Natural killer cell (primary cell): Measurements from ENCODE around the gene TRABD. TPM values are rescaled to one million over a fixed set of nuclear protein-coding genes. Genes with fewer than 3 reads are reported as not detected.

Source experiments
- ATAC-seq, 3 donors: fragments of 150-1000 bp in 2 of 3; fragments of 200-7000 bp in 1 of 3; cut with Tn5 transposase; 1 replicate in 1 of 3; 2 replicates in 2 of 3; pipeline ENCODE4 v1.10.0; 2021; ENCODE audit warnings: mild to moderate bottlenecking in 2 of 3, moderate library complexity in 2 of 3
- DNase-seq, 2 donors: peaks; one replicate each; pipeline versions ENCODE4 v3.0.0 to v3.0.0-alpha.2; 2013 to 2021; ENCODE audit warnings: mixed read lengths in 1 of 2
- H3K27ac ChIP-seq: one replicate; pipeline ENCODE4 v1.5.1; 2013; ENCODE audit warnings: mild to moderate bottlenecking, low read length
- H3K27me3 ChIP-seq: one replicate; pipeline ENCODE4 v1.6.1; 2013; ENCODE audit warnings: low read length; ENCODE audit not compliant: control insufficient read depth, insufficient read depth
- H3K36me3 ChIP-seq: one replicate; pipeline ENCODE4 v1.6.1; 2013; ENCODE audit warnings: low read length; ENCODE audit not compliant: control insufficient read depth, insufficient read depth
- H3K4me1 ChIP-seq: one replicate; pipeline ENCODE4 v1.6.1; 2013; ENCODE audit warnings: low read length; ENCODE audit not compliant: control insufficient read depth, insufficient read depth
- H3K4me3 ChIP-seq: one replicate; pipeline ENCODE4 v1.5.1; 2013; ENCODE audit warnings: low read length
- H3K9me3 ChIP-seq: one replicate; pipeline ENCODE4 v1.6.1; 2013; ENCODE audit warnings: low read length; ENCODE audit not compliant: control insufficient read depth, insufficient read depth
- H3K27ac Mint-ChIP-seq, 2 donors: one replicate each; pipeline ENCODE4 v1.8.0; 2022; ENCODE audit warnings: mild to moderate bottlenecking in 2 of 2, mixed read lengths in 2 of 2, moderate library complexity in 1 of 2
- H3K27me3 Mint-ChIP-seq, 2 donors: one replicate each; pipeline ENCODE4 v1.8.0; 2022; ENCODE audit warnings: low read depth in 2 of 2, mixed read lengths in 2 of 2
- H3K36me3 Mint-ChIP-seq: one replicate; pipeline ENCODE4 v1.8.0; 2022; ENCODE audit warnings: mixed read lengths
- H3K4me1 Mint-ChIP-seq, 2 donors: one replicate each; pipeline ENCODE4 v1.8.0; 2022; ENCODE audit warnings: mixed read lengths in 2 of 2
- H3K4me3 Mint-ChIP-seq: one replicate; pipeline ENCODE4 v1.8.0; 2022; ENCODE audit warnings: mild to moderate bottlenecking, moderate library complexity, mixed read lengths
- H3K9me3 Mint-ChIP-seq, 2 donors: one replicate each; pipeline ENCODE4 v1.8.0; 2022; ENCODE audit warnings: mixed read lengths in 2 of 2
- CTCF ChIP-seq: fragments of 200-600 bp; IDR thresholded peaks from one replicate; pipeline ENCODE4 v1.8.0; 2022; ENCODE audit warnings: antibody characterized with exemption
- WGBS: methylation state at CpG from one replicate; pipeline ENCODE4 v1.1.7; 2013; ENCODE audit warnings: missing lambda C conversion rate; ENCODE audit not compliant: insufficient coverage; 5-methylcytosine and 5-hydroxymethylcytosine counted together
- intact Hi-C: fragments of 100-400 bp; cut with micrococcal nuclease; formaldehyde crosslinking; loops from one replicate; pipeline ENCODE4 v1.14.2; 2022
- total RNA-seq, 4 donors: library from RNA; stranded (reverse); fragments of 120-200 nt in 1 of 4; gene quantifications; one replicate each; pipeline versions ENCODE4 v1.2.3 to v1.2.4, GENCODE V29; 2013 to 2022

The TRABD gene
- total RNA-seq, 3 donors from 2014 or later (not counting 1 experiment from before 2014, with no cell fraction given) = 129 to 138 (median 132) TPM

DNA sequence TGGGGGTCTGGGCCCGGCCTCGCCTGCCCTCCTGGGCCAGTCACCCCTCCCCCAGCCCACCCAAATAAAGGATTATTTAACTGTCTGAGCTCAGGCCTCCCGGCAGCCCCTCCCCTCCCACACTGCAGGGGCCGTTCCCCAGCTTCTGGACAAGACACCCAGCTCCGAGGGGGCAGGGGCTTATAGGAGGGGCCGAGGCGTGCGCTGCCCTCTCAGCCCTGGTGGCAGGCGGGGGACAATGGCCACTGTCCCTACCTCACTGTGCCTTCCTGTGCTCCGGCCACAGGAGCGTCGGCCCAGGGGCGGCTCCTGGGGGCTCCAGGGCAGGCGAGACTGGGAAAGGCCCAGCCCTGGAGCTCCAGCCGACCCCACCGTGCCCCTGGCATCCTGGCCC, 12.9 kb downstream of the TRABD start:
- no peaks in the 10 kb centered on the region for H3K9me3 ChIP-seq
- no peak for TF ChIP-seq CTCF
- no peaks in the 10 kb centered on the region for H3K27me3 ChIP-seq
- H3K27ac ChIP-seq = no peak overlapping the region
- Mint-ChIP-seq H3K27me3 (no peaks in the 10 kb centered on the region), H3K27ac (no peak overlapping the region), H3K4me1 (peaks cover 12 to 18% of the 10 kb centered on the region in 2 donors), H3K4me3 (peak overlapping the region; percentile 53), H3K36me3 (no peaks in the 10 kb centered on the region), H3K9me3 (no peaks in the 10 kb centered on the region)
- peaks cover 37% of the 10 kb centered on the region for H3K36me3 ChIP-seq
- H3K4me3 ChIP-seq = no peak overlapping the region
- DNase-seq = no peak
- no peak for ATAC-seq
- intact Hi-C loops = no loop called here
- H3K4me1 ChIP-seq = peaks cover 31% of the 10 kb centered on the region
- WGBS = 95% methylated on average over 16 of the region's 16 CpGs

DNA sequence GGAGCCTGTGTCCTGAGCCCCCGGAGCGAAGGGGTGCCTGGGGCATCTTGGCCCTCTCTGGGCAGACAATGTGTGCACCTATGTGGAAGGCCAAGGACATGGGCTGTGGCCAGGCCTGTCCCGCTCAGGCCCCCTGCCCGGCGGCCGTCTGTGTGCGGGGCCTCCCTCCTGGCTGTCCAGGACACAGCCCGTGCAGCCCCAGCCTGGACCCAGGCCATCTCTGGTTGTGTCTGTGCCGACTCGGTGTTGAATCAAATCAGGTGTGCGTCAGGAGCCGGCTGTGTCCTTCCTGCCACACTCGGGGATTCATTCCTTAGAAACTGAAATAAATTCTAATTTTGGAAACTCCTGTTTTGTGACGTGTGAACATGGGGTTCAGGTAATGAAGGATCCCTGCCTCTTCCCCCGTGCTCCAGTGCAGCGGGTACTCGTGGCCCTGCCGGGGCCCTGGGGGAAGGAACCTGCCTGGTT, 13.6 kb downstream of the TRABD start:
- DNase-seq (no peak), ATAC-seq (no peak)
- Mint-ChIP-seq H3K4me1 (peaks cover 14 to 22% of the 10 kb centered on the region in 2 donors), H3K27me3 (no peaks in the 10 kb centered on the region), H3K9me3 (no peaks in the 10 kb centered on the region), H3K4me3 (peak overlapping the region; percentile 60), H3K36me3 (no peaks in the 10 kb centered on the region), H3K27ac (peak overlapping the region; percentile 46 to 65)
- H3K36me3 ChIP-seq = peaks cover 30% of the 10 kb centered on the region
- TF ChIP-seq CTCF = no peak
- 90% methylated on average over 18 of the region's 18 CpGs for WGBS
- intact Hi-C loops = no loop called here
- H3K4me3 ChIP-seq = no peak overlapping the region
- no peaks in the 10 kb centered on the region for H3K27me3 ChIP-seq
- H3K9me3 ChIP-seq = no peaks in the 10 kb centered on the region
- peak overlapping the region; percentile 59 for H3K27ac ChIP-seq
- peaks cover 24% of the 10 kb centered on the region for H3K4me1 ChIP-seq

DNA sequence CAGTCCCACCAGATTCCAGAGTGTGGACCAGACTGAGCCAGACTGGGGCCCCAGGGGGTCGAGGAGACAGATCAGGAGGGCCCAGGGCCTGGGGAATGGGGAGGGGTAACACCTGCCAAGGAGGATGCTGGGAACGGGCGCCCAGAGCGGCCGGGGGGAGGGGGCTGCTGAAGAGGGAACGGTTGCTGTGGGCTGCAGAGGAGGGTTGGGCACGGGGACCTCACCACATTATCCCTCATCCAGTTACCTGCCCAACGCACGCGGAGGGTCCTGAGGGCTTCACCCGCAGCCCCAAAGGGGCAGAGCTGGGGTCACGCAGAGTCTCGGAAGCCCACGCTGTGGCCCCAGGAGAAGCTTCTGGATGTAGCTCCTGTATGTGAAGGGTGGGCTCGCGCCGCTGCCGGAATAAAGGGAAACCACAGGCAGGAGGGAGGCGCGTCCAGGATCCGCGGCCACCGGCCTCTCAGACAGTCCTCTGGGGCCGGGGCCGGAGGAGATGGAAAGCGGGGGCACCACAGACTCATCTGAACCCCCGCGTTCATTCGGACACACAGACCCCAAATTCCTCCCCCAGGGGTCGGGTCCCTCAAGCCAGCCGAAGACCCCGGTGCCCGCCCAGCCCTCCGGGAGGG, 14.2 kb downstream of the TRABD start:
- Histone ChIP-seq H3K4me3 (peak overlapping the region; percentile 44), H3K9me3 (no peaks in the 10 kb centered on the region), H3K4me1 (peaks cover 25% of the 10 kb centered on the region), H3K27ac (peak overlapping the region; percentile 59), H3K36me3 (peaks cover 24% of the 10 kb centered on the region), H3K27me3 (no peaks in the 10 kb centered on the region)
- peak overlapping the region; percentile 71 for H3K4me3 Mint-ChIP-seq
- H3K36me3 Mint-ChIP-seq = no peaks in the 10 kb centered on the region
- peak overlapping the region; percentile 46 to 65 for H3K27ac Mint-ChIP-seq
- ATAC-seq = no peak
- peaks cover 19 to 27% of the 10 kb centered on the region in 2 donors for H3K4me1 Mint-ChIP-seq
- WGBS = 8% methylated on average over 34 of the region's 34 CpGs
- DNase-seq = peak in 1 of 2 donors; percentile 37
- TF ChIP-seq CTCF = no peak
- intact Hi-C loops = loop anchor here (1.0 kb wide), 1 partner anchor 10 kb away; no protein-coding TSS in a partner anchor
- no peaks in the 10 kb centered on the region for H3K27me3 Mint-ChIP-seq
- no peaks in the 10 kb centered on the region for H3K9me3 Mint-ChIP-seq
